HL-60/S4 (cell line): Measurements from ENCODE around the gene CDON.
"Not testable (repeated sequence)": the region's sequence is repeated elsewhere in the genome, so short reads cannot be mapped to it uniquely, and the experiment has no call there.

Experiments used
- in situ Hi-C: fragments of 300-500 bp; cut with MboI; formaldehyde crosslinking; loops from 2 replicates; pipeline ENCODE4 v1.14.3; 2022; ENCODE audit warnings: low sequenced_read_pairs

Gene CDON

DNA sequence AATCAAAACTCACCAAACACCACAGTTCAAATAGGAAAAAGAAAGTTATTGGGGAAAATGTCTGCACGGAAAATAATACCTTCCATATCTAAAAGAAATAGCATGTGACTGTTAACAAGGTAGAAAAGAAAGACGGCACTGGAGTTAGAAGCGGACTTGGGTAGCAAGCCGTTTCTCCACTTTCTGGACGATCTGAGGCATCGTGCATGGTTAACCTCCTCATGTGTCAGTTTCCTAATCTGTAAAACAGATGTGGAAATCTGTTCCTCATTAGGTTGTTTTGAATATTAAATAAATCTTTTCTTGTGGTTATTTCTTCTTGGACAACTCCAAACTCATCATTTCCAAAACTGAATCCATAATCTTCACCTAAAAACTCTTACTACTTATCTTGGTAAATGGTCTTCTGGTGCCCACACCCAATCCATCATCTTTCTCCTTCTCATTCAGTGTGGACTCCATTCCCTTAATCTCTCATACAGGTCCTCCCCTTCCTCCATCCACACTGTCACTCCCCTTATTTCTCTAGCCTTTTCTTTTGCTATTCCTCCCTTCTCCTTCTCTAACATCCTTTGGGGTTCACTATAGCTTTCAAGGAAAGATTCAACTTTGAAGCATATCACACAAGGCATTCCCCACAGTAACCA is 63.3 kb downstream of the CDON start:
- in situ Hi-C loops = no loop called here

DNA sequence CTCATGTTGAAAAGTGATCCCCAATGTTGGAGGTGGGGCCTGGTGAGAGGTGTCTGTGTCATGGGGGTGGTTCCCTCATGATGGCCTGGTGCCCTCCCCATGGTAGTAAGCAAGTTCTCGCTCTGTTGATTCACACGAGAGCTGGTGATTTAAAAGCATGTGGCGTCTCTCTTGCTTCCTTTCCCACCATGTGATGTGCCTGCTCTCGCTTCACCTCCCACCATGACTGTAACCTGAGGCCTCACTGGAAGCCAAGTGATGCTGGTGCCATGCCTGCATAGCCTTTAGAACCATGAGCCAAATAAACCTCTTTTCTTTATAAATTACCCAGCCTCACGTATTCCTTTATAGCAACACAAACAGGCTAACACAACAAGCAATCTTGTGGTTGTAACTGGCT is 64.4 kb downstream of the CDON start:
- in situ Hi-C loops = no loop called here

DNA sequence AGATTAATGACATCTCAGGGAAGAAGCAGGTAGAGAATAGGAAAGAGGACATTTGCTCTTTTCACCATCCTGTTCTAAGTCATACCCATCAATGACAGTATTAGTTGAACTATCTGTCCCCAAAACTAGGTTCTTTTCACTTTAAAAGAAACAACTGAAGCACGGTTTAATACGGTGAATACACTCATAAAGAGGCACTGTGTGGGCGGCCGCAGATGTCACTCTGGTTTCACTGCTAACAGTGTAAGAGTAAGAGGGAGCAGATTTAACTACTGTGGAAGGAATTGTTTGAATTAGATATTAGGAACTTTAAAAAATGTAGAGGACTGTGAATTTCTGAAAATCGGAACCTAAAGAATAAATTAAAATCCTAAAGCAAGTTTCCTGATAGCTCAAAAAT is 67.4 kb downstream of the CDON start:
- in situ Hi-C loops = no loop called here

DNA sequence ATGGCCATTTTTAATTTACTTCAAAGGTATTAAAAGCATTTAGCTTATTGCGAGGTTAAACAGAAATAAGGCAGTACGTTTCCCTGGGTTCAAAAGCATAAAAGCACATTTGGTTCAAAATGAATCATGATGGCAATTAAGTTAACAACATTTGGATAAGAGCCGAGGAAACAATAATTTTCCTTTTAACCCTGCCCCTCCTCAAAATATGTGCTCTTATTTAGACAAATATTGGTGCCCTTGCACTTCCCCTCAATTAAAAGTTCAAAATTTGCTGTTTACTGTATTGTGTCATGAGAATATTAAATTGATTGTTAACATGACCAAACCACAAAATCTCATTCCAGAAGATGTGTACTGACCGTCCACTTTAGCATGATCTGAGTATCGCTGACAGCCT is 68.2 kb downstream of the CDON start:
- in situ Hi-C loops = no loop called here

DNA sequence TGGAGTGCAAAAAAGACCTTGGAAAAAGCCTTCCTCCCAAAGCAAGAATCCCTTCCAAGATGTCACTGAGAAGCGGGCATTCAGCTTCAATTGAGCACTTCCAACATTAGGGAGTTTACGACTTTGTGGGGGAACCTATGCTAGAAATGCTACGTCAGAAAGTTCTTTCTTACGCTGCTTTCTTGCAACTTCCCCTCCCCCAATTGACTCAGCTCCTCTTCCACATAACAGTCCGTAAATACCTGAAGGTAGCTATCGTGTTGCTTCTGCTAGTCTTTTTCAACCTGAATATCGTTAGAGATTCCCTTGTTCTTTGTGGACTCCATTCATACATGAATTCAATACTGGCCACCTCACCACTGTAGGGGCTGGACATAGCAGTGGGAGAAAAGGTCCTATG is 69.8 kb downstream of the CDON start:
- in situ Hi-C loops = no loop called here

DNA sequence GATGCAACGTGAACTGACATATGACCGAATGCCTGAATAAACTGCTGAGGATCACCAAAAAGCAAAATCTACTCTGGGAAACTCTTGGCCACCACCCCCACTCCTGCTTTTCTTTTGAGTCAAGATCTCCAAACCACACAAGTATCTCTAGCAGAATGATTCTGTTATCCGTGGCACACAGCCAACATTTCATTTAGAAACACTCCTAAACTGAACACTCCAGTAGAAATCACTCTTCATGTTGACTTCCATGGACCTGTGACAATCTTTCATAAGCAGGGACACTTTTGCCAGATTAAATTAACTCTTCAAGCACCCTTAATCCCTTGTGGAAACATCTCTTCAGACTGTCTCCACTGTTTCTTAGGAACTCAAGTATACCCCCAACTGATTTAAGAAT is 72.4 kb downstream of the CDON start:
- in situ Hi-C loops = no loop called here

DNA sequence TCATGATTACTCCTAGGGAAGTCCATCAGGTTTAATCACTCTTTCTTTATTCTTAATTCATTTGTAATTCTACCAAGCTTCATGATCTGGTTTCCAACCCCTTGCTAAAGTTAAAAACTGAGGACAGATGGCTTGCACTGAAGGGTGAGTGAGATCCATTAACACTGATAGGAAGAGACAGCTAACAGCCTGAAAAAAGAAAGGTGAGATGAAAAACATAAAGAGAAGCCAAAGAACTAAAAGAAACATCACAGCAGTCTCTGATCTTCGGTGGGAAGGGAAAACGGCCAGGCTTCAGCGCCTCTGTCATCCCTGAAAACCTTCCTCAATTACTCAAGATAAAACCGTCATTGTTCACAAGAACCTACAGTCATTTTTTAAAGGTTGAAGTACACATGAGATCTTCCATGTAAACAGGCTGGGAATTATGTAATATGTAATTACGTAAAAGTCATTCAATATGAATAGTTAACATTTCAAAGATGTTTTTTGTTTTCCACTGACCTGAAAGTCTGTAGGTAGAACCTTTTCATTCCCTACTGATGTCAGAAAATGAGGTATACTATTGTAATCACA is 75.5 kb downstream of the CDON start:
- in situ Hi-C loops = no loop called here

DNA sequence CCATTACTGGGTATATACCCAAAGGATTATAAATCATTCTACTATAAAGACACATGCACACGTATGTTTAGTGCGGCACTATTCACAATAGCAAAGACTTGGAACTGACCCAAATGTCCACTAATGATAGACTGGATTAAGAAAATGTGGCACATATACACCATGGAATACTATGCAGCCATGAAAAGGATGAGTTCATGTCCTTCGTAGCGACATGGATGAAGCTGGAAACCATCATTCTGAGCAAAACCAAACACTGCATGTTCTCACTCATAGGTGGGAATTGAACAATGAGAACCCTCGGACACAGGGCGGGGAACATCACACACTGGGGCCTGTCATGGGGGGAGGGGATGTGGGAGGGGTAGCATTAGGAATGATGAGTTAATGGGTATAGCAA is 76.7 kb downstream of the CDON start:
- in situ Hi-C loops = not testable (repeated sequence)

DNA sequence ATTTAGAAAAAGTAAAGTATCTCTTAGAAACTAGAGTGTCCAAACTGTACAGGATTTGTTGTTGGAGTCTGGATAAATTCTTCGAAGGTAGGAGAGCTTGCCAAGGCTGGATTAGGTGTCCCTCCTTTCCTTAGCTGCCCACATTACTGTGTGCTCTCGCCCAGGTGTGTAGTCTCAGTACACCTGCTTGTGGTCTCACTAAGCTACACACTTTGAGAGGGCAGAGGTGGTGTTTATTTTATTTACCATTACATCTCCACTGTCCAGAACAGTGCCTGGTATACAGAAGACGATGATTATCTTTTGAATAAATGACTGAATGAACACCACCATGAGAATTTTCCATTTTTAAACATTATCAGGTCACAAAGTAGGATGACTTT is 80.3 kb downstream of the CDON start:
- in situ Hi-C loops = no loop called here

DNA sequence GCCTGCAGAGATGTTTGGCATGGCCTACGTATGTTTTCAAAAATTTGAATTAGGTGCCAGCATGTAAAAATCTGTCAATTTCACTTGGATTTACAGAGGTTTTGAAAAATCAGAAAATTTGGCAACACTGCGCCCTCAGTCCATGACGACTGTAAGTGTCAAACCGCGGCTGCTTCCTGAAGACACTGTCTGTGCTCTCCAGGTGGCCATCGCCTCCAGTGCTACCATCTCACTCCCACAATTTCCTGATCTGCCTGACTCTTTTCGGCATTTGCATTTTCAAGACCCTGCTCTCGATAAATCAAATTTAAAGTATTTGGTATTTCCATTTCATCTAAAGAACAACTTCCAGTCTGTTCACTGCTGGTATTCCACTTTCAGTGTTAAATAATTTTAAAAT is 82.2 kb downstream of the CDON start:
- in situ Hi-C loops = no loop called here

DNA sequence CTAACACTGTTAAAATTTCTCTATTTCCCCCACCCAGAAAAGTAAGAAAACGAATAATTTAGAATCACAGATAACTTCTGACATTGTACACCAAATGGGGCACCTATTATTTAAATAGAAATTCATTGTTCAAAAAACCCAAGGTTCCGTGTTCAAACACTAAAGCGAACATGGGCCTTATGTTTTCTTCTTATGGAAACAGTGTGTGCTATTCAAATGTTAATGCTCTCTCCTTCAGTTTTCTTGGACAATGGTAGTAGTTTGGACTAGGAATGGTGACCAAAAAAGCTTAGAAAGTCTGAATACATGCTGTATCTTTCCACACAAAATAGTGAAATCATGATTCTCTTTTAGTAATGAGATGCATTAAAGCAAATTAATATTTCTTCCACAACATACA is 83.2 kb downstream of the CDON start:
- in situ Hi-C loops = no loop called here

DNA sequence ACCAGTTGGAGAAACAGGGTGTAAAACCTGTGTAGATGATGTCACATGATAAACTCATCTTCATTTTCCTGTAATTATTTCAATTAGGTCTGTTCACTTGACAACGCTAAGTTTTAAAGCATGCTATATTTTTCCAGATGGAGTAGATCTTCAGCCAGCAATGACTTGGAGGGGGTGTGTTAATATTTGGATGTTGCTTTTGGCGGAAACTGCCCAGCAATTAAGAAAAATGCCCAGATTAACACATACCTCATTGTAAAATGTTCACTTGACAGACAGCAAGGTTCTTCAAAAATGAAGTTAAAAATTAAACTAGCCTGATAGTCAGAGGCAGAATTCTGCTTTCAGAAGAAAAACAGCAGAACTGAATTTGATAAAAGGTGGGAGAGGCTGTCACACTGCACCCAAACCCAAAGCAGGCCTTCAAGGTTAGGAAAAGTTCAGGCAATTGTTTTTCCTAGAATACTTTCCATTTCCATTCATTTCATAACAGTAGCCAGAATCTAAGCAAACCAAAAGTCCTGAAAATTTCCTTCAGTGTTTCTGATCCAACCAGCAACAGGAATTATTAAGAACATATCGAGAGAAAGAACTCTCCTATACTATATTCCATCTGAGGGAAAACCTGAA is 83.8 kb downstream of the CDON start:
- in situ Hi-C loops = no loop called here

DNA sequence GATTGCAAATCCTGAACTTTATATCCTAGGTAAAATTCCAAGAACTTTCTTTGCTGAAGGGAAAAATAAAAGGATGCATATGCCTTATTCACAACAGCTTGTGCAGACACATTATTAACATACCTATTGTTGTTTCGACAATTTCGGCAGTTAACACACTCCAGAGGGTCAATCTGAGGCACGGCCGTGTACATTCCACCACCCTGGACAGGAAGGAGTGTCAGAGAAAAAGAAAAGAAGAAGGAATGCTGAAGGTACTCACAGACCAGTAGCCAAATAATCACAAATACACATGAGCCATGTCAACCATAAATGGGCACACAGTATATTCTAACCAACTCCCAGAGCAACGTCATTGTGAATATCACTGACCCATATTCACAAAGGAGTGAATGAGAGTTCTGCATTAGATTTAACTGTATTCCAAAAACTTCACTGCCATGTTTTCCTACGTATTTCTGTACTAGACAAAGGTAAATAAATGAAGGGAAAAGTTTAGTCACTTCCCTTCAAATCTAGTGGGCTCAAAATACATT is 84.4 kb downstream of the CDON start:
- in situ Hi-C loops = no loop called here

DNA sequence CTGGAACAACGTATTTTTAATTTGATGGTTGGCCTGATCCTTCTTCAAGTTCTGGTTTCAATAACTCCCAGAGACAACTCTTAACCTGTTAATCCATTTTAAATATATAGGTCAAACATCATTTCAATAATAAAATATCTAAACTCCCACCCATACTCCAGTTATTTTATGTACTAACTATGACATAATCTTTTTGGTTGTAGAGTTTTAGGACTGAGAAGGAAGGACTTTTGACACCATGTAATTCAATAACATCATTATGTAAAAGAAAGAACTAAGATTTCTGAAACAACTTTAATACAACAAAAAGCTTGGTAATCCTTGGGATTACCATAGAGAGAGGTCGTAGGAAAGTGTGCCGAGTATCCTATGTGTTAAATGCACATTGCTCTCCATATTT is 85.3 kb downstream of the CDON start:
- in situ Hi-C loops = no loop called here

DNA sequence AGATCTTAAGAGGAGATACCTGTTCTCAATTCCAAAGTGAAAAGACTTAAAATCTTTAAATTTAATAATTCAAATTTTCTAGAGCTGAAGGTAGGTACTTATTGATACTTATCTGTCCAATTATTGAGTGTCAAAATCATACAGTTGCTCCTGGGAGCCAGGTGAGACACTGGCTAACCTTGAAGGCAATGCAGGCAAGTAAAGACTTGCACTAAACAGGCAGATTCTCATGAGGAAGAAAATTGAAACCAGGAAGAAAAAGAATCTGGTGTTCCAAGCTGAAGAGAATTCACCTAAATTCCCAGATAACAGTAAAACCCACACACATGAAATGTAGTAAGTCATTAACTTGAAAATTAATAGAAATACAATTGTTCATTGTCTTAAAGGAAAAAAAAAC is 86.5 kb downstream of the CDON start:
- in situ Hi-C loops = no loop called here

DNA sequence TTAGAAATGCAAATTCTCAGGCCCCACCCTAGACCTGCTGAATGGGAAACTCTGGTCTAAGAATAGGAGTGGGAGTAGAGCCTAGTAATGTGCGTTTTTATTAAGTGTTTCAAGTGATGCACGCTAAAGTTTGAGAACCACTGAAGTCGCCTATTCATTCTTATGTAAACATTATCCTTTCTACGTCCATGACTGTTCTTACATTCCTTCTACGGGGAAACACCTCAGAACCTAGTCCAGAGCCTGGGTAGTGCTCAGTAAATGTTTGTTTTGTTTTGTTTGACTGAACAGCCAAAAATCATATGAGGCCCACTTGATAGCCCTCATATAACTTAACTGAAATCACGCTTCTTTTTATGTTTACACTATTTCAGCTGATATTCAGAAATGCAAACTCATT is 87.0 kb downstream of the CDON start:
- in situ Hi-C loops = no loop called here

DNA sequence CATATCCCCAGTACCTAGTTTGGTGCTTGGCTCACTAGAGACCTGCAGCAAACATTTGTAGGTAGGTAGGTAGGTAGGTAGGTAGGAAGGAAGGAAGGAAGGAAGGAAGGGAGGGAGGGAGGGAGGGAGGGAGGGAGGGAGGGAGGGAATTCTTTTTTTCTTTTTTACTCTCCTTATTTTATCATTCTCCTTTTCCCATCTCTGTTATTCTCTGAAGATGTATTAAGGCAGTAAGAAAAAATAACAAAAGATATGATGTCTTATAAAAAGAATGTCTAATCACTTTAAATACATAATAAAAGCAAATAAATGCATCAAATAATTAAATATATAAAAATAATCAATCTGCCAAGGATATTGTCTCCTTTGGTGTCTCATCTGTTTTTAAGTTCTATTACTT is 88.4 kb downstream of the CDON start:
- in situ Hi-C loops = no loop called here

DNA sequence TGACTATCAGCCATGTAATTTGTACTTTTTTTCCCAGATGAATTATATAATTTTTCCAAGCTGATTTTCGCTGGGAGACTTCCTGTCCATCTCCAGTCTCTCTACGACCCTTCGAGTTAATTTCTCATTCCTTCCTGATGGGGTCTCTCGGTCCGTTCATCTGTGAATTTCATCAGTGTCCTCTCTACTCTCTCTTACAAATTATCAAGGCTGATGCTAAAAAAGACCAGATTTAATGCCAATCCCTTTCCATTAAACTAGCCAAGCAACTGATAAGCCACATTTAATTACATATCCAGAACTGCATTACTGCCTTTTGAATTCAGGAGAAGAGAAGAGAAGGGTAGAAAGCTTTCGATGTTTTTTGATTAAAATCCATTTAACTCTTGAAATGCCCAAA is 91.0 kb downstream of the CDON start:
- in situ Hi-C loops = no loop called here

DNA sequence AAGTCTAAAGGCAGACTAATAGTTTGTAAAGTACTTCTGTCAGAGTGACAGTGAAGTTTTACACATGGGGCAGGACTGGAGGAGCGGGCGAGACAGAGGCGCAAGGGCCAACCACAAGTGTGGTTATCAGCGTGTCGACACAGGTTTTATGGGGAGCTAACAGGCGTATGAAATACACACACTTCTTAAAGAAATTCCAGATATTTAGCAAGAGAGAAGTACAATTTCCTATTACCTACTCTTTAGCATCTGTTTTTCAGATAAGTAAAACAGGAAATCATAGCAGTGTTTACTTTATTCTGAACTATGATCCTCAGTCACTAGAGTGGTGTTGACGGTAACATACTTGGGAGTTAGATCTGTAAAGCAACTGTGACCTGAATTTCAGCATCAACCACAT is 94.3 kb downstream of the CDON start:
- in situ Hi-C loops = no loop called here

DNA sequence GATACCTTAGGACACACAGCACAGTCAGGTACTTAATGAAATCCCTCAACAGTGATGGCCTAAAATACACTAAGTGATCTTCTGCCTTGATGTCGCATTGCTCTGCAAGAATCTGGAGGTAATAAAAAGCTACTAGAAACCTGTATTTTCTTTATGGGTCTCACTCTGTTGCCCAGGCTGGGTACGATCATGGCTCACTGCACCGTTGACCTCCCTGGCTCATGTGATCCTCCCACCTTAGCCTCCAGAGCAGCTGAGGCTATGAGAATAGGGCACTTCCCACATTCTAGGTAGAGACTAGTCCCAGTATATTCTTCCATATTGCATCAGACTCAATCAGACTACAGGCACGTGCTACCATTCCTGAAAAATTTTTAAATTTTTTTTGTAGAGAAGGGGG is 95.2 kb downstream of the CDON start:
- in situ Hi-C loops = no loop called here

DNA sequence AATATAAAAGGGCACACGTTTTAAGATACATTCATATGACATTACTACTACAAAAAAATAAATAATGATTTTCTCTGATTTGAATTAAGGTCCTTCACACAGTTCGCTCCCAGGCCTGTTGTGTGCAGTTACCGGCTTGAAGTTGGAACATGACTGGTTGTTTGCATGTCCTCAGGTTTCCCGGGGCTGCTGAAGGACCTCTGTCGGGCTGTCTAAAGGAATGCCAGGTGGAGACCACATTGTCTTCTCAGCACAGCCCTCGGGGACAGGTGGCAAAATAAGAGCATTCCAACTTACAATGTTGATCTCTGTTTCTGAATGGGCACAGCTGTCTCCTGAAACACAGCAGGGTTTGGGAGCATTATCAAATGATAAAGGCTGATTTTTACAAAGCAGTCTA is 101.9 kb downstream of the CDON start:
- in situ Hi-C loops = no loop called here

DNA sequence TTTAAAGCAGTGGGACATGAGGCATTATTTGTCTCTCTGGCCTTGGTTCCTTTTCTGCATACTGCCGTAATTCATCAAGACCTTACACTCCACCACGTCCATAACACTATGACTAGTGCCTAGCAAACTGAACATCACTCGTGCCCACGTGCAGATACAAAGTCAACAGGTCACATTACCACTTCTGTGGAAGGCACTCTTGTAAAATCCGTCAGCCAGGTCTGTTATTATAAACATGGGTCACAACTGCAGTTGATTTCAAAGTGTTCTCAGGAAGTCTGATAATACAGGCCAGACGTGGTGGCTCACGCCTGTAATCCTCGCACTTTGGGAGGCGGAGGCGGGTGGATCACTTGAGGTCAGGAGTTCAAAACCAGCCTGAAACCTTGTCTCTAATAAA is 102.7 kb downstream of the CDON start:
- in situ Hi-C loops = no loop called here

DNA sequence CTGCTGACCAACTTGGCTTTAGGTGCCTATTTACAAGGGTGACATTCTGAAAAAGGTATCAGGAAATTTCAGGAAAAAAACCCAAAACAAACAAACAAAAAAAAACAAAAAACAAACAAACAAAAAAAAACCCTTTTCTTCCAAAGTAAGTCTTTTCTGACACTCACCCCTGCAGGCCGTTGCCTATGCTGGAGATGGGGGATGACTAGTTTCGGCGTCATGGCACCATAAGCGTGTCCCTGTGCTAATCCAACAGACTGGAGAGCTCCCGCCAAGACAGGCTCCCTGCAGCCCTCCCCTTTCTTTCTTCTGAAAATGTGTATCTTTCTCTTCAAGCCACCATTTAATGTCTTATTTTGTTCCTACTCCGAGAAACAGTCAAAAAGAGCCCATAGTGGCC is 103.2 kb downstream of the CDON start:
- in situ Hi-C loops = no loop called here
